Globus pallidus (tissue), 1 donor: ENCODE measurements around the gene CPPED1.

Source experiments
- DNase-seq: peaks from one replicate; pipeline ENCODE4 v3.0.0-alpha.2; 2015; ENCODE audit warnings: low spot score

The CPPED1 gene

GRCh38 chr16:12609937-12610699, 193.6 kb downstream of the CPPED1 start:
- DNase-seq, result no peak
